IMR-90 (cell line): ENCODE measurements around the gene TRPM6. TPM values are rescaled to one million over a fixed set of nuclear protein-coding genes. Genes with fewer than 3 reads are reported as not detected.

Experiments used
- ATAC-seq: fragments of 200-7000 bp; cut with Tn5 transposase; 2 replicates; pipeline ENCODE4 v1.9.1; 2020; ENCODE audit warnings: low read depth, mild to moderate bottlenecking, moderate library complexity
- BruUV-seq: library from RNA; stranded (reverse); fragments of 400-500 nt; replicated peaks from 2 replicates; lab custom pipeline; 2021; lab: Mats Ljungman, UMichigan
- CTCF ChIA-PET: fragments of 300-600 bp; formaldehyde crosslinking; extraction: SDS; loops from one replicate; lab custom pipeline; 2021; ENCODE audit warnings: antibody characterized with exemption; lab: Yijun Ruan, JAX
- POLR2A ChIA-PET: fragments of 300-600 bp; sonication (Branson Sonifier 250); formaldehyde crosslinking; loops from one replicate; lab custom pipeline; 2022; ENCODE audit warnings: antibody characterized with exemption; ENCODE audit not compliant: unreplicated experiment; lab: Charles Lee
- DNase-seq: peaks from one replicate; pipeline ENCODE4 v3.0.0; 2013
- H2AFZ ChIP-seq: replicated peaks from 2 replicates; pipeline ENCODE3; 2013; ENCODE audit warnings: low read length, mild to moderate bottlenecking; ENCODE audit not compliant: poor library complexity
- H2AK5ac ChIP-seq: 2 replicates; pipeline ENCODE4 v1.6.1; 2013; ENCODE audit warnings: low read depth, low read length, inconsistent platforms
- H2AK9ac ChIP-seq: replicated peaks from 2 replicates; pipeline ENCODE3; 2013; ENCODE audit warnings: mild to moderate bottlenecking, low read depth, low read length, moderate library complexity; ENCODE audit not compliant: poor library complexity
- H2BK120ac ChIP-seq: 2 replicates; pipeline ENCODE4 v1.6.1; 2013; ENCODE audit warnings: low read depth, low read length, inconsistent platforms
- H2BK15ac ChIP-seq: 3 replicates; pipeline ENCODE4 v1.6.1; 2013; ENCODE audit warnings: low read depth, low read length, inconsistent platforms
- H2BK20ac ChIP-seq: 2 replicates; pipeline ENCODE4 v1.6.1; 2013; ENCODE audit warnings: low read depth, mild to moderate bottlenecking, inconsistent platforms, low read length, moderate library complexity
- H2BK5ac ChIP-seq: 2 replicates; pipeline ENCODE4 v1.6.1; 2013; ENCODE audit warnings: mild to moderate bottlenecking, low read depth, low read length, inconsistent platforms; ENCODE audit not compliant: poor library complexity, severe bottlenecking
- H3K14ac ChIP-seq: replicated peaks from 2 replicates; pipeline ENCODE4 v1.6.1; 2013; ENCODE audit warnings: low read depth, low read length, inconsistent platforms
- H3K18ac ChIP-seq: 2 replicates; pipeline ENCODE4 v1.6.1; 2013; ENCODE audit warnings: low read depth, low read length, control low read depth
- H3K23ac ChIP-seq: 2 replicates; pipeline ENCODE4 v1.6.1; 2013; ENCODE audit warnings: low read depth, low read length, inconsistent platforms
- H3K27ac ChIP-seq: 2 replicates; pipeline ENCODE4 v1.5.1; 2013; ENCODE audit warnings: mild to moderate bottlenecking, control low read depth, low read length; ENCODE audit not compliant: insufficient read depth
- H3K27me3 ChIP-seq: 2 replicates; pipeline ENCODE4 v1.6.1; 2013; ENCODE audit warnings: low read length; ENCODE audit not compliant: control insufficient read depth, insufficient read depth
- H3K36me3 ChIP-seq: 2 replicates; pipeline ENCODE4 v1.6.1; 2013; ENCODE audit warnings: low read length, mixed read lengths; ENCODE audit not compliant: control insufficient read depth, insufficient read depth
- H3K4ac ChIP-seq: 2 replicates; pipeline ENCODE4 v1.6.1; 2013; ENCODE audit warnings: low read depth, low read length, inconsistent platforms
- H3K4me1 ChIP-seq: 2 replicates; pipeline ENCODE4 v1.6.1; 2013; ENCODE audit warnings: low read length, mixed read lengths; ENCODE audit not compliant: control insufficient read depth, insufficient read depth
- H3K4me2 ChIP-seq: 2 replicates; pipeline ENCODE4 v1.6.1; 2013; ENCODE audit warnings: low read depth, mild to moderate bottlenecking, control low read depth, low read length, moderate library complexity
- H3K4me3 ChIP-seq: 2 replicates; pipeline ENCODE4 v1.5.1; 2013; ENCODE audit warnings: low read depth, mild to moderate bottlenecking, control low read depth, low read length, moderate library complexity; ENCODE audit not compliant: insufficient read depth
- H3K56ac ChIP-seq: 2 replicates; pipeline ENCODE4 v1.6.1; 2013; ENCODE audit warnings: low read length, inconsistent platforms; ENCODE audit not compliant: insufficient read depth; ENCODE audit errors: extremely low read depth
- H3K79me1 ChIP-seq, 2 experiments: 2 replicates each; pipeline ENCODE4 v1.6.1; 2013; ENCODE audit warnings: low read length in 2 of 2, inconsistent platforms in 1 of 2, low read depth in 1 of 2
- H3K9ac ChIP-seq: 2 replicates; pipeline ENCODE4 v1.6.1; 2013; ENCODE audit warnings: low read depth, low read length, control low read depth
- H3K9me1 ChIP-seq: 2 replicates; pipeline ENCODE4 v1.6.1; 2013; ENCODE audit warnings: low read length, inconsistent platforms; ENCODE audit not compliant: insufficient read depth
- H3K9me3 ChIP-seq: 2 replicates; pipeline ENCODE4 v1.6.1; 2013; ENCODE audit warnings: low read length; ENCODE audit not compliant: control insufficient read depth, insufficient read depth
- H4K20me1 ChIP-seq: 2 replicates; pipeline ENCODE4 v1.6.1; 2013; ENCODE audit warnings: low read length, inconsistent platforms; ENCODE audit not compliant: insufficient read depth
- H4K5ac ChIP-seq: 2 replicates; pipeline ENCODE4 v1.6.1; 2013; ENCODE audit warnings: mild to moderate bottlenecking, low read depth, low read length, control low read depth
- H4K8ac ChIP-seq, 2 experiments: 2 replicates each; pipeline ENCODE4 v1.6.1; 2013; ENCODE audit warnings: low read depth in 2 of 2, low read length in 2 of 2, control low read depth in 1 of 2, inconsistent platforms in 1 of 2
- H4K91ac ChIP-seq: 2 replicates; pipeline ENCODE4 v1.6.1; 2013; ENCODE audit warnings: low read depth, low read length, inconsistent platforms; ENCODE audit not compliant: insufficient read depth
- BHLHE40 ChIP-seq: fragments of 150-350 bp; IDR thresholded peaks from 2 replicates; pipeline ENCODE4 v1.6.1; 2016; ENCODE audit warnings: mild to moderate bottlenecking, low read depth, low read length
- CEBPB ChIP-seq: IDR thresholded peaks from 2 replicates; pipeline ENCODE4 v1.6.1; 2012; ENCODE audit warnings: low read depth, low read length, improper control_type of control experiment
- FOS ChIP-seq: fragments of 150-350 bp; IDR thresholded peaks from 2 replicates; pipeline ENCODE4 v1.6.1; 2016; ENCODE audit warnings: low read depth, low read length
- MAFK ChIP-seq: IDR thresholded peaks from 2 replicates; pipeline ENCODE4 v1.6.1; 2012; ENCODE audit warnings: low read depth, low read length, improper control_type of control experiment
- MAZ ChIP-seq: IDR thresholded peaks from 2 replicates; pipeline ENCODE4 v1.6.1; 2012; ENCODE audit warnings: low read depth, mild to moderate bottlenecking, low read length, improper control_type of control experiment, moderate library complexity, borderline replicate concordance
- MXI1 ChIP-seq: IDR thresholded peaks from 2 replicates; pipeline ENCODE4 v1.6.1; 2012; ENCODE audit warnings: low read depth, mild to moderate bottlenecking, low read length, moderate library complexity, borderline replicate concordance
- NFE2L2 ChIP-seq: fragments of 150-350 bp; IDR thresholded peaks from 2 replicates; pipeline ENCODE4 v1.6.1; 2016; ENCODE audit warnings: low read depth, mild to moderate bottlenecking, low read length
- POLR2A ChIP-seq: IDR thresholded peaks from 2 replicates; pipeline ENCODE4 v1.6.1; 2012; ENCODE audit warnings: mild to moderate bottlenecking, low read depth, low read length
- RAD21 ChIP-seq: IDR thresholded peaks from 2 replicates; pipeline ENCODE4 v1.6.1; 2012; ENCODE audit warnings: low read length, improper control_type of control experiment
- RFX5 ChIP-seq: IDR thresholded peaks from 2 replicates; pipeline ENCODE4 v1.8.0; 2012; ENCODE audit warnings: low read depth, mild to moderate bottlenecking, low read length, moderate library complexity
- SMC3 ChIP-seq: fragments of 150-350 bp; IDR thresholded peaks from 2 replicates; pipeline ENCODE4 v1.6.1; 2016; ENCODE audit warnings: low read depth, mild to moderate bottlenecking, antibody characterized with exemption, low read length, moderate library complexity
- WGBS, 2 experiments: methylation state at CpG; one replicate each; pipeline versions ENCODE4 v1.1.5 to v1.1.7; 2013; ENCODE audit warnings: missing lambda C conversion rate in 2 of 2; ENCODE audit not compliant: insufficient read length in 1 of 2; ENCODE audit errors: extremely low coverage in 2 of 2; 5-methylcytosine and 5-hydroxymethylcytosine counted together
- dilution Hi-C: fragments of 300-500 bp; cut with HindIII; formaldehyde crosslinking; loops from one replicate; pipeline ENCODE4 v1.14.3; 2018; ENCODE audit warnings: low sequenced_read_pairs; ENCODE audit not compliant: unreplicated experiment
- in situ Hi-C: fragments of 300-500 bp; cut with MboI; formaldehyde crosslinking; loops from 3 replicates; pipeline ENCODE4 v1.14.3; 2019; ENCODE audit warnings: low sequenced_read_pairs, inconsistent platforms, mixed read lengths
- intact Hi-C: fragments of 100-400 bp; cut with micrococcal nuclease; formaldehyde crosslinking; loops from 2 replicates; pipeline ENCODE4 v1.10.0; 2022
- polyA plus RNA-seq, 3 experiments: library from polyadenylated mRNA; depleted of rRNA; stranded (reverse); fragments of >200 nt; gene quantifications; 2 replicates each; pipeline ENCODE4 v1.2.3, GENCODE V29; 2012; ENCODE audit warnings: low replicate concordance in 1 of 3
- total RNA-seq: library from RNA; depleted of rRNA; stranded (reverse); fragments of >200 nt; gene quantifications from 2 replicates; pipeline ENCODE4 v1.2.3, GENCODE V29; 2012
- TF ChIP-seq, protein P1 (sequence below): fragments of 150-350 bp; IDR thresholded peaks from 2 replicates; pipeline ENCODE4 v1.6.1; 2016; ENCODE audit warnings: low read depth, mild to moderate bottlenecking, low read length, moderate library complexity, borderline replicate concordance
- TF ChIP-seq, protein P2 (sequence below): fragments of 150-350 bp; IDR thresholded peaks from 2 replicates; pipeline ENCODE4 v1.6.1; 2017; ENCODE audit warnings: mild to moderate bottlenecking, antibody characterized with exemption, low read length, low read depth
- TF ChIP-seq, protein P3 (sequence below): conservative IDR thresholded peaks from 2 replicates; pipeline ENCODE4 v1.5.1; 2012; ENCODE audit warnings: mild to moderate bottlenecking, low read depth, low read length, improper control_type of control experiment

The TRPM6 gene
- total and polyA plus RNA-seq, 2 of the 4 experiments (the other 2 are of a cell fraction): under 0.01 to 0.02 TPM

DNA sequence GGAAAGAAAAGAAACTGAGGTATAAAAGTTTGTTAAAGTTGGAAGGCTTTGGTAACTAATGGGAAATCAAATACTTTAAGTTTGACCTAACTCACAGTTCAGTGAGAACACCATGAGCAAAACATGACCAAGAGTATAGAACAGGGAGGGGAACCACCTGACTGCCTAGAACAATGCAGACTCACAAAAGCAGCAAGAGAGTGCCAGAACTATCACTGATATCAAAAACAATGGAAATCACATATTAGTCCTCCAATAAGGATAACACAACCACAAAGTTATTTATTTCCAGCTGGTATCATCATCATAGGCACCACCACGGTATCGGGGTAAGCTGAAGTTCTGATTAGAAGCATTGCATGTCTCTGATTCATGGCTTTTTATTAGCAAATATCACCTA is 77.5 kb downstream of the TRPM6 start:
- Histone ChIP-seq H2BK15ac (no peak overlapping the region), H3K14ac (no peak overlapping the region), H3K4ac (no peak overlapping the region), H3K79me1 (no peaks in the 10 kb centered on the region), H4K91ac (no peak overlapping the region), H3K27me3 (no peaks in the 10 kb centered on the region), H4K8ac (no peak overlapping the region), H3K4me2 (no peak overlapping the region), H3K9me1 (no peaks in the 10 kb centered on the region), H4K20me1 (no peaks in the 10 kb centered on the region), H2AFZ (no peak overlapping the region), H3K4me3 (no peak overlapping the region), H2AK5ac (no peak overlapping the region), H3K23ac (no peak overlapping the region), H3K27ac (no peak overlapping the region), H2BK20ac (no peak overlapping the region), H3K9me3 (no peaks in the 10 kb centered on the region), H4K5ac (no peak overlapping the region), H3K9ac (no peak overlapping the region), H3K36me3 (no peaks in the 10 kb centered on the region), H2AK9ac (no peak overlapping the region), H3K18ac (no peak overlapping the region), H2BK5ac (no peak overlapping the region), H3K4me1 (no peaks in the 10 kb centered on the region), H2BK120ac (no peak overlapping the region), H3K56ac (no peak overlapping the region)
- dilution Hi-C loops (no loop called here), intact Hi-C loops (loop anchor here (10.0 kb wide), 1 partner anchor 125 kb away; no protein-coding TSS in a partner anchor), in situ Hi-C loops (no loop called here)
- ChIA-PET POLR2A (no interaction called here), CTCF (no interaction called here)
- no CpG with 5 or more reads among the region's 2 CpGs for WGBS, 2 experiments
- DNase-seq (no peak), ATAC-seq (no peak)
- BruUV-seq: no TSS peak
- TF ChIP-seq RAD21 (no peak), MXI1 (no peak), POLR2A (no peak), FOS (no peak), MAFK (no peak), RFX5 (no peak), MAZ (no peak), NFE2L2 (no peak), SMC3 (no peak), BHLHE40 (no peak), CEBPB (no peak)
- TF ChIP-seq, protein P1, sequence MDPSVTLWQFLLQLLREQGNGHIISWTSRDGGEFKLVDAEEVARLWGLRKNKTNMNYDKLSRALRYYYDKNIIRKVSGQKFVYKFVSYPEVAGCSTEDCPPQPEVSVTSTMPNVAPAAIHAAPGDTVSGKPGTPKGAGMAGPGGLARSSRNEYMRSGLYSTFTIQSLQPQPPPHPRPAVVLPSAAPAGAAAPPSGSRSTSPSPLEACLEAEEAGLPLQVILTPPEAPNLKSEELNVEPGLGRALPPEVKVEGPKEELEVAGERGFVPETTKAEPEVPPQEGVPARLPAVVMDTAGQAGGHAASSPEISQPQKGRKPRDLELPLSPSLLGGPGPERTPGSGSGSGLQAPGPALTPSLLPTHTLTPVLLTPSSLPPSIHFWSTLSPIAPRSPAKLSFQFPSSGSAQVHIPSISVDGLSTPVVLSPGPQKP: no peak
- TF ChIP-seq, protein P2, sequence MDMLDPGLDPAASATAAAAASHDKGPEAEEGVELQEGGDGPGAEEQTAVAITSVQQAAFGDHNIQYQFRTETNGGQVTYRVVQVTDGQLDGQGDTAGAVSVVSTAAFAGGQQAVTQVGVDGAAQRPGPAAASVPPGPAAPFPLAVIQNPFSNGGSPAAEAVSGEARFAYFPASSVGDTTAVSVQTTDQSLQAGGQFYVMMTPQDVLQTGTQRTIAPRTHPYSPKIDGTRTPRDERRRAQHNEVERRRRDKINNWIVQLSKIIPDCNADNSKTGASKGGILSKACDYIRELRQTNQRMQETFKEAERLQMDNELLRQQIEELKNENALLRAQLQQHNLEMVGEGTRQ: no peak
- TF ChIP-seq, protein P3, sequence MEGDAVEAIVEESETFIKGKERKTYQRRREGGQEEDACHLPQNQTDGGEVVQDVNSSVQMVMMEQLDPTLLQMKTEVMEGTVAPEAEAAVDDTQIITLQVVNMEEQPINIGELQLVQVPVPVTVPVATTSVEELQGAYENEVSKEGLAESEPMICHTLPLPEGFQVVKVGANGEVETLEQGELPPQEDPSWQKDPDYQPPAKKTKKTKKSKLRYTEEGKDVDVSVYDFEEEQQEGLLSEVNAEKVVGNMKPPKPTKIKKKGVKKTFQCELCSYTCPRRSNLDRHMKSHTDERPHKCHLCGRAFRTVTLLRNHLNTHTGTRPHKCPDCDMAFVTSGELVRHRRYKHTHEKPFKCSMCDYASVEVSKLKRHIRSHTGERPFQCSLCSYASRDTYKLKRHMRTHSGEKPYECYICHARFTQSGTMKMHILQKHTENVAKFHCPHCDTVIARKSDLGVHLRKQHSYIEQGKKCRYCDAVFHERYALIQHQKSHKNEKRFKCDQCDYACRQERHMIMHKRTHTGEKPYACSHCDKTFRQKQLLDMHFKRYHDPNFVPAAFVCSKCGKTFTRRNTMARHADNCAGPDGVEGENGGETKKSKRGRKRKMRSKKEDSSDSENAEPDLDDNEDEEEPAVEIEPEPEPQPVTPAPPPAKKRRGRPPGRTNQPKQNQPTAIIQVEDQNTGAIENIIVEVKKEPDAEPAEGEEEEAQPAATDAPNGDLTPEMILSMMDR: no peak
